ENCODE results near the gene SLC15A1.

DNA sequence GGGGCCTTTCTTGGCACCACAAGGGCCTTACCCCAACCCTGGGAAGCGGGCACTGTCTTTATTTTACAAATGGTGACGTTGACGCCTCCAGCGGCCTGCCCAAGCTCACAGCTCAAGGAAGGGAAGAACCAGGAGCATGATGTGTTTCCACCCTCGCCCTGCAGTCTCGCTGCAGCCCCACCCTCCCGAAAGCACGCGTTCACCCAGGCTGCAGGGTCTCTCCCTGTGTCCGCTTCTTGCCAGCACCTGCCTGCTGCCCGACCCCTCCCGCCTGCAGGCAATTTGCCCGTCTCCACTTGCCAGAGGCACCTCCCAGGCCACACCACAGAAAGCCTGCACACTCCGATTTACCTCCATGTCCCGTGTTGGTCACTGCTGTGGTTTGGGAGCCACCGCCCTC, 76.6 kb downstream of the SLC15A1 start:
- no peak for TF ChIP-seq CTCF (conservative IDR thresholded peaks at IDR 0.05; ENCODE audit: low read length)
- no peak for TF ChIP-seq EZH2phosphoT487 (IDR thresholded peaks at IDR 0.05; ENCODE audit: borderline replicate concordance, low read depth, low read length)

Data from OCI-LY7 (cell line).